ENCODE results near the gene VPS11. TPM values are rescaled to one million over a fixed set of nuclear protein-coding genes. Genes with fewer than 3 reads are reported as not detected.

VPS11 gene
- total and polyA plus RNA-seq, 2 donors from 2014 or later, result 40.0 to 40.8 TPM

- Histone ChIP-seq H3K9ac (ENCODE audit: low read length in 3 of 3) (no peak overlapping the region), H3K4me1 (ENCODE audit: control insufficient read depth in 2 of 3, insufficient read depth in 2 of 3, low read depth in 1 of 3, low read length in 3 of 3) (peaks cover 5 to 53% (median 50%) of the 10 kb centered on the region in 3 donors), H3K27me3 (ENCODE audit: control insufficient read depth, insufficient read depth, low read length) (no peaks in the 10 kb centered on the region), H3K36me3 (ENCODE audit: control insufficient read depth in 2 of 3, insufficient read depth in 3 of 3, low read length in 3 of 3) (peaks cover 9 to 47% (median 31%) of the 10 kb centered on the region in 3 donors), H3K4me3 (ENCODE audit: low read length in 3 of 3) (peak overlapping the region; percentile 12 to 91 (median 70)), H3K27ac (ENCODE audit: low read depth in 2 of 2, low read length in 2 of 2) (peak overlapping the region in 1 of 2 donors; percentile 20), H3K9me3 (ENCODE audit: control insufficient read depth in 2 of 3, insufficient read depth in 1 of 3, low read length in 3 of 3) (no peaks in the 10 kb centered on the region)
- DNase-seq (no peak), FAIRE-seq (no peak)
- intact Hi-C loops (cut with DNase I), result no loop called here
- TF ChIP-seq, protein P1, sequence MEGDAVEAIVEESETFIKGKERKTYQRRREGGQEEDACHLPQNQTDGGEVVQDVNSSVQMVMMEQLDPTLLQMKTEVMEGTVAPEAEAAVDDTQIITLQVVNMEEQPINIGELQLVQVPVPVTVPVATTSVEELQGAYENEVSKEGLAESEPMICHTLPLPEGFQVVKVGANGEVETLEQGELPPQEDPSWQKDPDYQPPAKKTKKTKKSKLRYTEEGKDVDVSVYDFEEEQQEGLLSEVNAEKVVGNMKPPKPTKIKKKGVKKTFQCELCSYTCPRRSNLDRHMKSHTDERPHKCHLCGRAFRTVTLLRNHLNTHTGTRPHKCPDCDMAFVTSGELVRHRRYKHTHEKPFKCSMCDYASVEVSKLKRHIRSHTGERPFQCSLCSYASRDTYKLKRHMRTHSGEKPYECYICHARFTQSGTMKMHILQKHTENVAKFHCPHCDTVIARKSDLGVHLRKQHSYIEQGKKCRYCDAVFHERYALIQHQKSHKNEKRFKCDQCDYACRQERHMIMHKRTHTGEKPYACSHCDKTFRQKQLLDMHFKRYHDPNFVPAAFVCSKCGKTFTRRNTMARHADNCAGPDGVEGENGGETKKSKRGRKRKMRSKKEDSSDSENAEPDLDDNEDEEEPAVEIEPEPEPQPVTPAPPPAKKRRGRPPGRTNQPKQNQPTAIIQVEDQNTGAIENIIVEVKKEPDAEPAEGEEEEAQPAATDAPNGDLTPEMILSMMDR (IDR thresholded peaks at IDR 0.05; ENCODE audit: borderline replicate concordance, extremely low read depth, insufficient read depth), result no peak
These were observed 41.4 kb upstream of the VPS11 start for GRCh38 chr11:119025978-119026766.

DNA sequence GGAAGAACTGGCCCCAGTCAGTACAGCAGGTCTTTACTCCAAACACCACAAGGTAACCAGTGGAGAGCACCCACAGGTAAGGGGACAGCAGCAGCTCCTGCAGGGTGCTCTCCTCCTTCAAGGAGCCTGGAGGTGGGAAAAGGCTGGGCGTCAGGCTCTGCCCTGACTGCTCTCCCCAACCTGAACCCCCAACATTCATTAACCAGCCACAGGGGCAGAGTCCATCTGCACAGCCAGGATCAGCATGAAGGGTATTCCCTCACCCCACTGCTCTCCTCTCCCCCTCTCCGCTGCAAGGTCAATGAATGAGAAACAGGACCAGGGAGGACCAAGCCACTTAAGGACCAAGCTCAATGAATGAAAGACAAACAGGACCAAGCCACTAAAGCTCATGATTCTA, 40.6 kb upstream of the VPS11 start:
- Histone ChIP-seq H3K9ac (ENCODE audit: low read length in 3 of 3) (no peak overlapping the region), H3K4me3 (ENCODE audit: low read length in 3 of 3) (peak overlapping the region; percentile 16 to 91 (median 78)), H3K27me3 (ENCODE audit: control insufficient read depth, insufficient read depth, low read length) (no peaks in the 10 kb centered on the region), H3K36me3 (ENCODE audit: control insufficient read depth in 2 of 3, insufficient read depth in 3 of 3, low read length in 3 of 3) (peaks cover 5 to 44% (median 28%) of the 10 kb centered on the region in 3 donors), H3K27ac (ENCODE audit: low read depth in 2 of 2, low read length in 2 of 2) (peak overlapping the region in 1 of 2 donors; percentile 20), H3K9me3 (ENCODE audit: control insufficient read depth in 2 of 3, insufficient read depth in 1 of 3, low read length in 3 of 3) (no peaks in the 10 kb centered on the region), H3K4me1 (ENCODE audit: control insufficient read depth in 2 of 3, insufficient read depth in 2 of 3, low read depth in 1 of 3, low read length in 3 of 3) (peaks cover 5 to 46% (median 46%) of the 10 kb centered on the region in 3 donors)
- peak in 3 of 5 donors; percentile 34 to 78 (median 56) for DNase-seq
- intact Hi-C loops (cut with DNase I), result no loop called here
- TF ChIP-seq, protein P1 (IDR thresholded peaks at IDR 0.05; ENCODE audit: borderline replicate concordance, extremely low read depth, insufficient read depth), result no peak
- FAIRE-seq, result no peak

- H3K9me3 ChIP-seq (ENCODE audit: control insufficient read depth in 2 of 3, insufficient read depth in 1 of 3, low read length in 3 of 3), result no peaks in the 10 kb centered on the region
- no peaks in the 10 kb centered on the region for H3K27me3 ChIP-seq (ENCODE audit: control insufficient read depth, insufficient read depth, low read length)
- peak overlapping the region in 2 of 3 donors; percentile 78 to 91 for H3K4me3 ChIP-seq (ENCODE audit: low read length in 3 of 3)
- FAIRE-seq (no peak), DNase-seq (no peak)
- H3K9ac ChIP-seq (ENCODE audit: low read length in 3 of 3), result peak overlapping the region in 1 of 3 donors; percentile 54
- TF ChIP-seq, protein P1 (IDR thresholded peaks at IDR 0.05; ENCODE audit: borderline replicate concordance, extremely low read depth, insufficient read depth), result no peak
- no peak overlapping the region for H3K27ac ChIP-seq (ENCODE audit: low read depth in 2 of 2, low read length in 2 of 2)
- peaks cover 5 to 46% (median 44%) of the 10 kb centered on the region in 3 donors for H3K4me1 ChIP-seq (ENCODE audit: control insufficient read depth in 2 of 3, insufficient read depth in 2 of 3, low read depth in 1 of 3, low read length in 3 of 3)
- peaks cover 5 to 41% (median 28%) of the 10 kb centered on the region in 3 donors for H3K36me3 ChIP-seq (ENCODE audit: control insufficient read depth in 2 of 3, insufficient read depth in 3 of 3, low read length in 3 of 3)
- intact Hi-C loops (cut with DNase I), result no loop called here
These were observed 39.9 kb upstream of the VPS11 start for GRCh38 chr11:119027561-119028345.

Measured in kidney (tissue), 14 donors.